H1 (cell line): ENCODE data around the gene SLAMF6. TPM values are rescaled to one million over a fixed set of nuclear protein-coding genes. Genes with fewer than 3 reads are reported as not detected.

Source experiments
- BRCA1 ChIP-seq: IDR thresholded peaks from 2 replicates; pipeline ENCODE4 v1.6.1; 2012; ENCODE audit warnings: low read depth, low read length, improper control_type of control experiment
- SP2 ChIP-seq: IDR thresholded peaks from 2 replicates; pipeline ENCODE4 v1.6.1; 2012; ENCODE audit warnings: mild to moderate bottlenecking, low read length, inconsistent platforms
- USF2 ChIP-seq: IDR thresholded peaks from 2 replicates; pipeline ENCODE4 v1.6.1; 2011; ENCODE audit warnings: low read length, improper control_type of control experiment
- polyA plus RNA-seq, 7 experiments: library from polyadenylated mRNA; depleted of rRNA in 3 of 7; stranded (reverse) in 5 of 7; unstranded in 2 of 7; fragments of >200 nt in 5 of 7; fragments of 200-250 nt in 2 of 7; gene quantifications; 1 replicate in 5 of 7; 2 replicates in 1 of 7; 4 replicates in 1 of 7; pipeline versions ENCODE4 v1.2.1 to v1.2.3, GENCODE V29; 2011 to 2013; ENCODE audit warnings: missing spikeins in 2 of 7, mixed read lengths in 2 of 7
- total RNA-seq: library from RNA; stranded (reverse); fragmentation: NEBNext Ultra II Directional; extraction: Animal tissue kit (Norgen Biotek cat#: 25700); gene quantifications from 2 replicates; pipeline ENCODE4 v1.2.1, GENCODE V29; 2021

SLAMF6 gene
- total and polyA plus RNA-seq, 2 of the 8 experiments (the other 6 are each of a cell fraction or from before 2014, with no cell fraction given), result not detected

DNA sequence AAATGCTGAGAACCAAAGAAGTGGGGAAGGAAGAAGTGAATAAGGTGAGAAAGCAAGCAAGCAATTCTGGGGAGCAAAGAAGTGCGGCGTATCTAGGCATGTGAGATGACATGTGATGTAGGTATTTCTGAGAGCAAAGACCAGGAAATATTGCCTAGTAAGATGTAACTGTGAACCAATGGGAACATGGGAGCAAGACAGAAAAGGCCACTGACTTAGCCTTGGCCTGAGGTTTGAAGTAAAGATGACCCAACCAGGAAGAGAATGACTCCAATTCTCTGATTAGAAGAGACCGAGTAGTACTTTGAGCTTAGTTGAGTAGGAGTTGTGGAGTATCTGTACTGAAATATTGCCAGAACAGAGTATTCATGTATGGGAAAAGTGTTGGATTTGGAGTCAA is 31.1 kb downstream of the SLAMF6 start (continued):
- no peak for TF ChIP-seq USF2
- TF ChIP-seq BRCA1, result no peak
- TF ChIP-seq SP2, result no peak
